Measurements from ENCODE around the gene CHRNA5.

CHRNA5 gene

DNA sequence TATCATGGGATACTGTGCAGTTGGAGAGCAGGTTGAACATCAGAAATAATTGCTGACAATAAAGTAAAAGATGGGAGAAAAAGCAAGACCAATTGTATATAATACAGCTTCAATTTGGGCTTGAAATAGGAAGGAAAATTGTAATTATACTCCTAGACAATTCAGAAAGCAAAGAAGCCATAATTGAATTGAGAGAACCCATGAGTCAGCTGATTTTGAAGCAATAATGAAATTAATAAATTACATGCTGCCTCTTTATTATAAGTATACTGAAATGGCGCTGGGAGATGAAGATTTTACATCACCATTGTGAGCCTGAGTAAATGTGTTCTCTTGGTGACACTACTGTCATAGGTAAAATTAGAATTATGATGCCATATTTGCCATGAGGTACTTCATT lies 32.3 kb downstream of the CHRNA5 start:
- TF ChIP-seq, protein P1, sequence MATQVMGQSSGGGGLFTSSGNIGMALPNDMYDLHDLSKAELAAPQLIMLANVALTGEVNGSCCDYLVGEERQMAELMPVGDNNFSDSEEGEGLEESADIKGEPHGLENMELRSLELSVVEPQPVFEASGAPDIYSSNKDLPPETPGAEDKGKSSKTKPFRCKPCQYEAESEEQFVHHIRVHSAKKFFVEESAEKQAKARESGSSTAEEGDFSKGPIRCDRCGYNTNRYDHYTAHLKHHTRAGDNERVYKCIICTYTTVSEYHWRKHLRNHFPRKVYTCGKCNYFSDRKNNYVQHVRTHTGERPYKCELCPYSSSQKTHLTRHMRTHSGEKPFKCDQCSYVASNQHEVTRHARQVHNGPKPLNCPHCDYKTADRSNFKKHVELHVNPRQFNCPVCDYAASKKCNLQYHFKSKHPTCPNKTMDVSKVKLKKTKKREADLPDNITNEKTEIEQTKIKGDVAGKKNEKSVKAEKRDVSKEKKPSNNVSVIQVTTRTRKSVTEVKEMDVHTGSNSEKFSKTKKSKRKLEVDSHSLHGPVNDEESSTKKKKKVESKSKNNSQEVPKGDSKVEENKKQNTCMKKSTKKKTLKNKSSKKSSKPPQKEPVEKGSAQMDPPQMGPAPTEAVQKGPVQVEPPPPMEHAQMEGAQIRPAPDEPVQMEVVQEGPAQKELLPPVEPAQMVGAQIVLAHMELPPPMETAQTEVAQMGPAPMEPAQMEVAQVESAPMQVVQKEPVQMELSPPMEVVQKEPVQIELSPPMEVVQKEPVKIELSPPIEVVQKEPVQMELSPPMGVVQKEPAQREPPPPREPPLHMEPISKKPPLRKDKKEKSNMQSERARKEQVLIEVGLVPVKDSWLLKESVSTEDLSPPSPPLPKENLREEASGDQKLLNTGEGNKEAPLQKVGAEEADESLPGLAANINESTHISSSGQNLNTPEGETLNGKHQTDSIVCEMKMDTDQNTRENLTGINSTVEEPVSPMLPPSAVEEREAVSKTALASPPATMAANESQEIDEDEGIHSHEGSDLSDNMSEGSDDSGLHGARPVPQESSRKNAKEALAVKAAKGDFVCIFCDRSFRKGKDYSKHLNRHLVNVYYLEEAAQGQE (IDR thresholded peaks at IDR 0.05; ENCODE audit: insufficient replicate concordance, low read depth) = no peak
- TF ChIP-seq SPI1 (IDR thresholded peaks at IDR 0.05; ENCODE audit: borderline replicate concordance, low read depth) (no peak), GABPA (IDR thresholded peaks at IDR 0.05; ENCODE audit: low read depth) (no peak), POLR2AphosphoS5 (IDR thresholded peaks at IDR 0.05; ENCODE audit: low read depth) (no peak)
- TF ChIP-seq, protein P2, sequence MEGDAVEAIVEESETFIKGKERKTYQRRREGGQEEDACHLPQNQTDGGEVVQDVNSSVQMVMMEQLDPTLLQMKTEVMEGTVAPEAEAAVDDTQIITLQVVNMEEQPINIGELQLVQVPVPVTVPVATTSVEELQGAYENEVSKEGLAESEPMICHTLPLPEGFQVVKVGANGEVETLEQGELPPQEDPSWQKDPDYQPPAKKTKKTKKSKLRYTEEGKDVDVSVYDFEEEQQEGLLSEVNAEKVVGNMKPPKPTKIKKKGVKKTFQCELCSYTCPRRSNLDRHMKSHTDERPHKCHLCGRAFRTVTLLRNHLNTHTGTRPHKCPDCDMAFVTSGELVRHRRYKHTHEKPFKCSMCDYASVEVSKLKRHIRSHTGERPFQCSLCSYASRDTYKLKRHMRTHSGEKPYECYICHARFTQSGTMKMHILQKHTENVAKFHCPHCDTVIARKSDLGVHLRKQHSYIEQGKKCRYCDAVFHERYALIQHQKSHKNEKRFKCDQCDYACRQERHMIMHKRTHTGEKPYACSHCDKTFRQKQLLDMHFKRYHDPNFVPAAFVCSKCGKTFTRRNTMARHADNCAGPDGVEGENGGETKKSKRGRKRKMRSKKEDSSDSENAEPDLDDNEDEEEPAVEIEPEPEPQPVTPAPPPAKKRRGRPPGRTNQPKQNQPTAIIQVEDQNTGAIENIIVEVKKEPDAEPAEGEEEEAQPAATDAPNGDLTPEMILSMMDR (IDR thresholded peaks at IDR 0.05; ENCODE audit: insufficient read depth, low read length) = no peak
- Histone ChIP-seq H3K27me3 (ENCODE audit: insufficient read depth, poor library complexity, severe bottlenecking) (peaks cover 2% of the 10 kb centered on the region), H3K4me3 (replicated peaks; ENCODE audit: insufficient read depth, low read length) (no peak overlapping the region), H3K27ac (replicated peaks) (no peak overlapping the region)
- no peak for DNase-seq (ENCODE audit: low read depth in 1 of 2, low spot score in 1 of 2)

DNA sequence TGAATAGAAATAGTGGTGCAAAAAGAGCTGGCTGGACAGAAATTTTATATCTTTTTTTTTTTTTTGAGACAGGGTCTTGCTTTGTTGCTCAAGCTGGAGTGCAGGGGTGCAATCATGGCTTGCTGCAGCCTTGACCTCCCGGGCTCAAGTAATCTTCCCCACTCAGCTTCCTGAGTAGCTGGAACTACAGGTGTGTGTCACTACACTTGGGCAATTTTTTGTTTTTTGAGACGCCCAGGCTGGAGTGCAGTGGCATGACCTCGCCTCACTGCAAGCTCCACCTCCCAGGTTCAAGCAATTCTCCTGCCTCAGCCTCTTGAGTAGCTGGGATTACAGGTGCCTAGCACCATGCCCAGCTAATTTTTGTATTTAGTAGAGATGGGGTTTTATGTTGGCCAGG lies 33.0 kb downstream of the CHRNA5 start:
- Histone ChIP-seq H3K27me3 (ENCODE audit: insufficient read depth, poor library complexity, severe bottlenecking) (peaks cover 2% of the 10 kb centered on the region), H3K4me3 (replicated peaks; ENCODE audit: insufficient read depth, low read length) (no peak overlapping the region), H3K27ac (replicated peaks) (no peak overlapping the region)
- TF ChIP-seq, protein P1 (IDR thresholded peaks at IDR 0.05; ENCODE audit: insufficient replicate concordance, low read depth) = no peak
- no peak for TF ChIP-seq POLR2AphosphoS5 (IDR thresholded peaks at IDR 0.05; ENCODE audit: low read depth)
- TF ChIP-seq GABPA (IDR thresholded peaks at IDR 0.05; ENCODE audit: low read depth) = no peak
- TF ChIP-seq, protein P2 (IDR thresholded peaks at IDR 0.05; ENCODE audit: insufficient read depth, low read length) = no peak
- TF ChIP-seq SPI1 (IDR thresholded peaks at IDR 0.05; ENCODE audit: borderline replicate concordance, low read depth) = no peak
- DNase-seq (ENCODE audit: low read depth in 1 of 2, low spot score in 1 of 2) = no peak

DNA sequence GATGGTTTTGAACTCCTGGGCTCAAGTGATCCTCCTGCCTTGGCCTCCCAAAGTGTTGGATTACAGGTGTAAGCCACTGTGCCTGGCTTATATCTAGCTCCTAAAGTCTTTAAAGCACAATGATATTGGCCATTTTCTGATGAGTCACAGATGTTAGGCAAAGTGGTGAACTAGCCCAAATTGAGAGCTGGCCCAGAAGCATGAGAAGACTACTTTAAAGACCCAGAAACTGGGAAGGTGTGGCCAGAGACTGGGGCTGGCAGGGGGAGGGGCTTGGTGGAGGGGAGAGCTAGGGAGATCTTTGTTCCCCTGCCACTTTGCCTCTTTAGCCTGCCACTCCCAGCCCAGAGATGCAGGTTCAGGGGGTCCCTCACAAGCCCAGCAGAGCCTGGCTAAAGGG lies 33.9 kb downstream of the CHRNA5 start:
- no peak for DNase-seq (ENCODE audit: low read depth in 1 of 2, low spot score in 1 of 2)
- no peak for TF ChIP-seq SPI1 (IDR thresholded peaks at IDR 0.05; ENCODE audit: borderline replicate concordance, low read depth)
- TF ChIP-seq, protein P2 (IDR thresholded peaks at IDR 0.05; ENCODE audit: insufficient read depth, low read length) = no peak
- TF ChIP-seq, protein P1 (IDR thresholded peaks at IDR 0.05; ENCODE audit: insufficient replicate concordance, low read depth) = no peak
- TF ChIP-seq GABPA (IDR thresholded peaks at IDR 0.05; ENCODE audit: low read depth) = no peak
- no peak for TF ChIP-seq POLR2AphosphoS5 (IDR thresholded peaks at IDR 0.05; ENCODE audit: low read depth)
- Histone ChIP-seq H3K27me3 (ENCODE audit: insufficient read depth, poor library complexity, severe bottlenecking) (peaks cover under 1% of the 10 kb centered on the region), H3K4me3 (replicated peaks; ENCODE audit: insufficient read depth, low read length) (no peak overlapping the region), H3K27ac (replicated peaks) (no peak overlapping the region)

Measured in HL-60 (cell line).